ENCODE data around the gene RAMP2.

GRCh38 chr17:42754782-42755181 is 6.2 kb upstream of the RAMP2 start:
- TF ChIP-seq CTCF (IDR thresholded peaks at IDR 0.05; ENCODE audit: low read length) (no peak), EZH2phosphoT487 (IDR thresholded peaks at IDR 0.05; ENCODE audit: low read length) (no peak), EZH2 (optimal IDR thresholded peaks at IDR 0.05; ENCODE audit: low read depth, low read length) (no peak)
